MCF 10A (cell line): ENCODE measurements around the gene RTP3. TPM values are rescaled to one million over a fixed set of nuclear protein-coding genes. Genes with fewer than 3 reads are reported as not detected.

ENCODE experiments used
- BruUV-seq: library from RNA; stranded (reverse); fragments of 400-500 nt; replicated peaks from 2 replicates; lab custom pipeline; 2021; lab: Mats Ljungman, UMichigan
- CTCF ChIA-PET: fragments of 300-600 bp; sonication (Branson Sonifier 250); formaldehyde crosslinking; extraction: SDS; loops from one replicate; lab custom pipeline; 2021; ENCODE audit warnings: antibody characterized with exemption, inconsistent platforms; lab: Yijun Ruan, JAX
- POLR2A ChIA-PET: fragments of 300-600, 350-650 bp; sonication (Branson Sonifier 250); formaldehyde crosslinking; extraction: SDS; loops from one replicate; lab custom pipeline; 2020; ENCODE audit warnings: antibody characterized with exemption, inconsistent platforms; lab: Yijun Ruan, JAX
- DNase-seq: peaks from one replicate; pipeline ENCODE4 v3.0.0-alpha.2; 2018; ENCODE audit not compliant: unreplicated experiment
- H3K27ac Mint-ChIP-seq: one replicate; pipeline ENCODE4 v1.8.0; 2022; ENCODE audit warnings: mild to moderate bottlenecking, low read depth, mixed read lengths; ENCODE audit not compliant: unreplicated experiment
- H3K27me3 Mint-ChIP-seq: one replicate; pipeline ENCODE4 v1.8.0; 2022; ENCODE audit warnings: mixed read lengths; ENCODE audit not compliant: insufficient read depth, unreplicated experiment
- H3K36me3 Mint-ChIP-seq: one replicate; pipeline ENCODE4 v1.8.0; 2022; ENCODE audit warnings: mild to moderate bottlenecking, moderate library complexity, mixed read lengths; ENCODE audit not compliant: insufficient read depth, unreplicated experiment
- H3K4me1 Mint-ChIP-seq: one replicate; pipeline ENCODE4 v1.8.0; 2022; ENCODE audit warnings: mixed read lengths; ENCODE audit not compliant: insufficient read depth, unreplicated experiment
- H3K4me3 Mint-ChIP-seq: one replicate; pipeline ENCODE4 v1.8.0; 2022; ENCODE audit warnings: mild to moderate bottlenecking, moderate library complexity, mixed read lengths; ENCODE audit not compliant: unreplicated experiment
- H3K9me3 Mint-ChIP-seq: one replicate; pipeline ENCODE4 v1.8.0; 2022; ENCODE audit warnings: mixed read lengths; ENCODE audit not compliant: unreplicated experiment
- intact Hi-C: fragments of 100-400 bp; cut with micrococcal nuclease; formaldehyde crosslinking; loops from 2 replicates; pipeline ENCODE4 v1.14.1; 2022
- total RNA-seq: library from RNA; stranded (reverse); gene quantifications from 2 replicates; pipeline ENCODE4 v1.2.3, GENCODE V29; 2022
- TF ChIP-seq, protein P1 (sequence below): fragments of 200-600 bp; IDR thresholded peaks from one replicate; pipeline ENCODE4 v1.8.0; 2022; ENCODE audit warnings: antibody characterized with exemption, mild to moderate bottlenecking; ENCODE audit not compliant: unreplicated experiment

Gene RTP3
- total RNA-seq, 1 experiment from 2014 or later, result not detected

DNA sequence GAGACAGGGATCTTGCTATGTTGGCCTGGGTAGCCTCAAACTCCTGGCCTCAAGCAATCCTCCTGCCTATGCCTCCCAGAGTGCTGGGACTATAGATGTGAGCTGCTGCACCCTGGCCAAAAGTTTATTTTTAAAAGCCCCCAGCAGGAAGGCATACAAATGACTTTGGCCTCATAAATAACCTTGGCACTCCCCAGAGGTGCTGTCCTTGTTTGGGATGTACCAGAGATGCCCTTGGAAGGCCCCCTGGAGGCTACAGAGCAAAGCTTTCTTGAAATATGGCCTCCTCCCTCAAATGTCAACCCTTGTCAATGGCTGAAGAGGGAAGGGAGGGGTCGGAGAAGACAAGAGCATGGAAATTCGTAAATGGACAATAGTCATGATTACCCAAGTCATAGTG lies 14.0 kb upstream of the RTP3 start:
- intact Hi-C loops, result no loop called here
- CTCF ChIA-PET, result interaction anchor here (0.8 to 1.2 kb wide), 5 partner anchors 34 to 178 kb away, joined by 3 to 9 read pairs (median 3); no protein-coding TSS in a partner anchor
- H3K27ac Mint-ChIP-seq, result no peak overlapping the region

DNA sequence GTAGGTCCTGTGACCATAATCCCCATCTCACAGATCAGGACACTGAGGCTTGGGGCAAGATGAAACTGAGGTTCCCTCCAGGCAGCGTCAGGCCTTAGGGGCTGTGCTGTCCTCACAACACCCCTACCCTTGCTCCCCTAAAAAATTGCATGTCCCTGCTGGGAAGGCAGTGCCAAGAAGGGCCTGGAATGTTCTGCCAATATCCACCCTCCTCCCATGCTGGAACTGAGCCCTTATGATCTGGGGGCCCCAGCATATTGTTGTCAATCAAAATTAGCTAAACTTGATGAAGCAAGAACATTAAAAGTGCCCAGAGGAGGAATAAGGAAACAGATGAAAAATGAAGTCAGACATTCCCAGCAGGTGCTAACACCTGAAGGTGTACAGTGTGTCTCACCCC lies 13.4 kb upstream of the RTP3 start:
- no peaks in the 10 kb centered on the region for H3K9me3 Mint-ChIP-seq
- peaks cover 5% of the 10 kb centered on the region for H3K27me3 Mint-ChIP-seq
- no peak overlapping the region for H3K4me3 Mint-ChIP-seq
- DNase-seq, result no peak
- POLR2A ChIA-PET, result no interaction called here
- intact Hi-C loops, result no loop called here
- TF ChIP-seq, protein P1, sequence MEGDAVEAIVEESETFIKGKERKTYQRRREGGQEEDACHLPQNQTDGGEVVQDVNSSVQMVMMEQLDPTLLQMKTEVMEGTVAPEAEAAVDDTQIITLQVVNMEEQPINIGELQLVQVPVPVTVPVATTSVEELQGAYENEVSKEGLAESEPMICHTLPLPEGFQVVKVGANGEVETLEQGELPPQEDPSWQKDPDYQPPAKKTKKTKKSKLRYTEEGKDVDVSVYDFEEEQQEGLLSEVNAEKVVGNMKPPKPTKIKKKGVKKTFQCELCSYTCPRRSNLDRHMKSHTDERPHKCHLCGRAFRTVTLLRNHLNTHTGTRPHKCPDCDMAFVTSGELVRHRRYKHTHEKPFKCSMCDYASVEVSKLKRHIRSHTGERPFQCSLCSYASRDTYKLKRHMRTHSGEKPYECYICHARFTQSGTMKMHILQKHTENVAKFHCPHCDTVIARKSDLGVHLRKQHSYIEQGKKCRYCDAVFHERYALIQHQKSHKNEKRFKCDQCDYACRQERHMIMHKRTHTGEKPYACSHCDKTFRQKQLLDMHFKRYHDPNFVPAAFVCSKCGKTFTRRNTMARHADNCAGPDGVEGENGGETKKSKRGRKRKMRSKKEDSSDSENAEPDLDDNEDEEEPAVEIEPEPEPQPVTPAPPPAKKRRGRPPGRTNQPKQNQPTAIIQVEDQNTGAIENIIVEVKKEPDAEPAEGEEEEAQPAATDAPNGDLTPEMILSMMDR, result no peak
- H3K36me3 Mint-ChIP-seq, result no peaks in the 10 kb centered on the region
- no peak overlapping the region for H3K27ac Mint-ChIP-seq
- CTCF ChIA-PET, result interaction anchor here (0.8 to 1.2 kb wide), 3 partner anchors 34 to 77 kb away, joined by 3 to 4 read pairs (median 3); no protein-coding TSS in a partner anchor
- no TSS peak for BruUV-seq
- H3K4me1 Mint-ChIP-seq, result peaks cover 24% of the 10 kb centered on the region

More for the DNA sequence above, 14.0 kb upstream of the RTP3 start:
- H3K36me3 Mint-ChIP-seq, result no peaks in the 10 kb centered on the region
- POLR2A ChIA-PET, result no interaction called here
- no TSS peak for BruUV-seq
- DNase-seq, result no peak
- H3K4me3 Mint-ChIP-seq, result no peak overlapping the region
- H3K27me3 Mint-ChIP-seq, result peaks cover 10% of the 10 kb centered on the region
- H3K9me3 Mint-ChIP-seq, result no peaks in the 10 kb centered on the region
- H3K4me1 Mint-ChIP-seq, result peaks cover 19% of the 10 kb centered on the region
- TF ChIP-seq, protein P1, result no peak

DNA sequence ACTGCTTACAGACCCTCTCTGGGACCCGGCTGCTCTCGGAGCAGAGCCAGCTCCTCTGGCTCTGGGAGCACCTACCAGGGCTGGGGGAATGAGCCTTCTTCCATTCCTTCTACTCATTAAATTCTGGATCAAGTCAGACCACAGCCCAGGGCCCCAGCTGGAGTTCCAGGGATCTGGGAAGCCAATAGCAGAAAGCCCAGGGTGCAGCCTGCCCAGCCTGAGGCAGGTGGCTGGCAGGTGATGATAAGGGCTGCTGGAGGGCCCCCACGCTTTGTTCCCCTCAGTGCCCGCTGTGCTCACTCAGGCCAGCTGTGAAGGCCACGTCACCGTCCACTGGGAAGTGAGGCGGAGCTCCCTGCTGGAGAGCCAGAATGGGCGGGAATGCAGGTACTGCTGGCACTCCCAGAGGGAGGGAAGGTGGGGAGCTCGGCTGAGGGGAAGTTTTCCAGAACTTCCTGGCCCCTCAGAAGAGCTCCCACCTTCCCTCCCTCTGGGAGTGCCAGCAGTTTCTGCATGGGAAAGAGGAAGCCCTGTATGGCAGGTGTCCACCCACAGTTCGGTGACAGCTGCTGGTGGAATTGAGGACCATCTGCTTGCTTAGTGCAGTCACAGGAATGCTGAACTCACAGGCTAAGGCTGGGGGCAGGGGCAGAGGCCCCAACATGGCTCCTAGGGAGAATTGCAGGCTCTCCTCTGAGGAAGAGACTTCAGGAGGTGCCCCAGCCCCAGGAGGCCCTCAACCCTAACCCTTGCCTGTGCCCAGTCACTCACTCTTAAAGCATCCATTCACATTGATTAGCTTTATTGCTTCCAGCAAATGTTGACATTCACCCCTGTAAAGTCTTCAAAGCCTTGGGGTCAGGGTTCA lies 12.6 kb upstream of the RTP3 start:
- DNase-seq, result no peak
- BruUV-seq, result no TSS peak
- H3K9me3 Mint-ChIP-seq, result no peaks in the 10 kb centered on the region
- no peak overlapping the region for H3K27ac Mint-ChIP-seq
- H3K27me3 Mint-ChIP-seq, result no peaks in the 10 kb centered on the region
- ChIA-PET POLR2A (no interaction called here), CTCF (interaction anchor here (0.7 to 1.2 kb wide), 2 partner anchors 72 to 348 kb away, joined by 3 to 4 read pairs; no protein-coding TSS in a partner anchor)
- intact Hi-C loops, result no loop called here
- no peaks in the 10 kb centered on the region for H3K36me3 Mint-ChIP-seq
- H3K4me3 Mint-ChIP-seq, result no peak overlapping the region
- TF ChIP-seq, protein P1, result no peak
- H3K4me1 Mint-ChIP-seq, result peaks cover 24% of the 10 kb centered on the region

DNA sequence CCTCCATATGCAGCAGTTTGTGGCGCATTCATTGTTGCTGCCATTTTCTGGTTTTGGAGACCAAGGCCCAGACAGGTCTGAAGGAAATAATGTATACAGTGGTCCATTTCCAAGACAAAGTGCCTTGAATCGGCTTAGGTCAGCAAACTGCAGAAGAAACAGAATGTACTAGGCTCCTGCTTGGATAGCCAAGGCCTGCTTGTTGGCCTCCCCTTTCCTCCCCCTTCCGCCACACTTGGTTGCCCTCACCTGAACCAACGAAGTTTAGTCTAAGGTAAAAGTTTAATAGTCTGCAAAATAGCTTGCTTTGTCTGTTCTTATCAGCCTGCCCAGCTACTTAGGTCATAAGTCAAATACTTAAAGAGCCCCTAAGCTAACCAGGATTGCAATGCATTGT lies 12.0 kb upstream of the RTP3 start:
- no peaks in the 10 kb centered on the region for H3K27me3 Mint-ChIP-seq
- H3K36me3 Mint-ChIP-seq, result no peaks in the 10 kb centered on the region
- POLR2A ChIA-PET, result no interaction called here
- no peak overlapping the region for H3K27ac Mint-ChIP-seq
- BruUV-seq, result no TSS peak
- TF ChIP-seq, protein P1, result no peak
- no peak overlapping the region for H3K4me3 Mint-ChIP-seq
- intact Hi-C loops, result no loop called here
- H3K4me1 Mint-ChIP-seq, result peaks cover 29% of the 10 kb centered on the region
- no peaks in the 10 kb centered on the region for H3K9me3 Mint-ChIP-seq
- CTCF ChIA-PET, result interaction anchor here (0.6 to 0.7 kb wide), 2 partner anchors 243 to 489 kb away, joined by 3 read pairs; no protein-coding TSS in a partner anchor
- no peak for DNase-seq
